NCI-H146 treated with DMSO at 0.1 percent for 48 hours (cell line): ENCODE data around the gene SLC7A7.
"Not testable (repeated sequence)": the region's sequence is repeated elsewhere in the genome, so short reads cannot be mapped to it uniquely, and the experiment has no call there.

Experiments used
- DNase-seq: peaks from one replicate; lab custom pipeline; 2025; ENCODE audit not compliant: unreplicated experiment; lab: John Stamatoyannopoulos, UW

The SLC7A7 gene

DNA sequence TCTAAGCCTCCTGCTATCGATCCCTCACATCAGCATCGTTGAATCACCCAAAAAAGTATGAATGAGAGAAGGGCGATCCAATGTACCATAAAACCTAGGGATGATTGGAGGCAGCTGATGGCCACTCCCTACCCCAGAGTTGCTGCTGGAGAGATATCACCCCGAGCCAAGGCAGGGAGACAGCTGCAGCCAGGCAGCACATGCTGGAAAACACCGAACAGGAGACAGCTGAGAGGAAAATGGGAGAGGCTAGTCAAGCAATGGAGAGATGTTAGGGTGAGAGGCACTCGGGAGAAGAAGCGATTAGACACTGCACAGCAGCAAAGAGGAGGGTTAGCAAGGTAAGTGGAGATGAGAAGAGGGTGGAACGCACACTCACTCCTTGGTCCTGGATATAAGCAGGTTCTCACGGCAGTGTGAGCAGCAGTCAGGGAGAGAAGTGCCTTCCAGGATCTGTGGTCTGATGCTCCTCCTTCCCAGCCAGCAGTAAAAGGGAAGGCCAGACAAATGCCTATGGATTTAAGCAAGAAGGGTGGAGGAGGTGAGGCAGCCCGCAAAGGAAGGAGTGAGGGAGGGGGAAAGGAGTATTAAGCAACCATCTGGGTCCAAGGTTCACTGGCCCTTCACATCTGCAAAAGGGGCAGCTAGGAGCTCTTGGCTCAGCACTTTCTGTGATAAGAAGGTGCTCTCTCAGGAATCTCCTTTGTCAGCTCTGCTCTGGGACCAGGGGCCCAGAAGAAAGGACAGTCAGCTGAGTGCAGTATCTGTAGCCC, at the start of gene SLC7A7:
TSS of gene SLC7A7 (minus strand) at position 495 of the 773 bp plus-strand sequence. CDS start 2,037 bp downstream, outside the sequence.
- DNase-seq, result no peak

DNA sequence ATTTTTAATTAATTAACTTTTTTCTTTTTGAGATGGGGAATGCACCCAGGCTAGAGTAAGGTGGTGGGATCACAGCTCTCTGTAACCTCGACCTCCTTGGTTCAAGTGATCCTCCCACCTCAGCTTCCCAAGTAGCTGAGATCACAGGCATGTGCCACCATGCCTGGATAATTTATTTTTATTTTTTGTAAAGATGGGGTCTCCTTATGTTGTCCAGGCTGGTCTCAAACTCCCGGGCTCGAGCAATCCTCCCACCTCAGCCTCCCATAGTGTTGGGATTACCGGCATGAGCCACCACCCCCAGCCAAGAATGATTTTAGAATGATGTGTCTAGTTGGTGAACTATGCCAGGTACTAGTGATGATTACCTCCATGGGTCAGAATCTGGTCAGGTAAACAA, 49.7 kb upstream of the SLC7A7 start:
- no peak for DNase-seq

DNA sequence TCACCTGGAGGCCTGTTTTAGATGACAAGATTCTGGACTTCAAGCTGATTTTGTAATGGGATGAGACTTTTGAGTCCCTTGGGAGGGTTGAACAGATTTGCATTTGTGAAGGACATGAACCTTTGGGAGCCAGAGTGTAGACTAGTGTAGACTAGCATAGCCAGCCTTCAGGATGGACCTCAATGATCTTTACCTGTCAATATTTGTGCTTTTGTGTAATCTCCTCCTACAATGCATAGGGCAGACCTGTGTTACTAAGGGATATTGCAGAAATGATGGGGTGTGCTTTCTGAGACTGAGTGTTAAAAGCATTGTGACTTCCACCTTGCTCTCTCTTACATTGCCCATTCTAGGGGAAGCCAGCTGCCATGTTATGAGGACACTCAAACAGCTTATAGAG, 46.4 kb upstream of the SLC7A7 start:
- no peak for DNase-seq

DNA sequence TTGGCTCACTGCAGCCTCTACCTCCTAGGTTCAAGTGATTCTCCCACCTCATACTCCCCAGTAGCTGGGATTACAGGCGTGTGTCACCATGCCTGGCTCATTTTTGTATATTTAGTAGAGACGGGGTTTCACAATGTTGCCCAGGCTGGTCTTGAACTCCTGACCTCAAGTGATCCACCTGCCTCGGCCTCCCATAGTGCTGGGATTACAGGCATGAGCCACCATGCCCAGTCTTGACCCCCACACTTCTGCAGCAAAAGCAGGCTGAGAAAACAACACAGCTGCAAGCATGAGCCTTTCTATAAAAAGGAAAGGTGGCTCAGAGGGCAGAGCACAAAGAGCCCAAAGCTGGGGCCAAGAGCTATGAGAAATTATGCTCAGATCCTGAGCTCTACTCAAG, 45.1 kb upstream of the SLC7A7 start:
- DNase-seq, result not testable (repeated sequence)

DNA sequence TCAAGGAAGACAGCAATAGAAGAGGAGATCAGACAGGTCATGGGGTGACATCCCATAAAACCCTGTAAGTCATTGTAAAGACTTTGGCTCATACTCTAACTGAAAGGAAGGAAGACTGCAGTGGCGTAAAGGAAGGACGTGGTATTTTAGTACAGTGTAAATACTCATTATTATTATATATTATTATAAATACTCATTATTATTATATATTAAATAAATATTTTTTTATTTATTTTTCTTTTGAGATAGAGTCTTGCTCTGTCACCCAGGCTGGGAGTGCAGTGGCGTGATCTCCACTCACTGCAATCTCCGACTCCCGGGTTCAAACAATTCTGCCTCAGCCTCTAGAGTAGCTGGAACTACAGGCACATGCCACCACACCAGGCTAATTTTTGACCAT, 41.2 kb upstream of the SLC7A7 start:
- no peak for DNase-seq

DNA sequence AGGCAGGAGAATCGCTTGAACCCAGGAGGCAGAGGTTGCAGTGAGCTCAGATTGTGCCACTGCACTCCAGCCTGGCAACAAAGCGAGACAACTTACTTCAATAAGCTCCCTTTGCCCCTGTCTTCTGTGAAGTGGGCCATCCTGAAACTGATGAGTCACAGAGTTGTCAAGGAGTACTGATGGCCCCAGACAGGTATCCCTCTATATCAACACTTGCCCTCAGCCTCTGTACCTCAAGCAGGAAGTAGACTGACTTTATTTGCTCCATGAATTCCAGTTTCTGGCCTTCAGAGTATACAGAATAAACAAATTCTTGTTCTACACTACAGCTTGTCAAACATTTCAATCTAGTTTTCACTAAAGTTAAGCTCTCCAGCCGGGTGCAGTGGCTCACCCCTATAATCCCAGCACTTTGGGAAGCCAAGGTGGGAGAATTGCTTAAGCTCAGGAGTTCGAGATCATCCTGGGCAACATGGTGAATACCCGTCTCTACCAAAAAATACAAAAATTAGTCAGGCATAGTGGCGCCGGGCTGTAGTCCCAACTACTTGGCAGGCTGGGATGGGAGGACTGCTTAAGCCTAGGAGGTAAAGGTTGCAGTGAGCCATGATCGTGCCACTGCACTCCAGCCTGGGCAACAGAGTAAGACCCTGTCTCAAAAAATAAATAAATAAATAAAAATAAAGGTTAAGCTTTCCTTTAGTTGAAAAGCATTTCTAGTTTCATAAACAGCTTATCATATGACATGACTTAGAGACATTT, 39.9 kb upstream of the SLC7A7 start:
- no peak for DNase-seq

DNA sequence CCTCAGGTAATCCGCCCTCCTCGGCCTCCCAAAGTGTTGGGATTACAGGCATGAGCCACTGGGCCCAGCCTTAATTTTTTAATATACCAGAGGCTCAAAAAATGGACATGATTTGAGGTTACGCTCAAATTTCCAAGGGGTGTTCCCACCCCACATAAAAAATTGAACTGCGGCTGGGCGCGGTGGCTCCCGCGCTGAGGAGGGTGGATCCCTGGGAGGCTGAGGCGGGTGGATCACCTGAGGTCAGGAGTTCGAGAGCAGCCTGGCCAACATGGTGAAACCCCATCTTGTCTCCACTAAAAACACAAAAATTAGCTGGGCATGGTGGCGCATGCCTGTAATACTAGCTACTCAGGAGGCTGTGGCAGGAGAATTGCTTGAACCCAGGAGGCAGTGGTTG, 39.1 kb upstream of the SLC7A7 start:
- not testable (repeated sequence) for DNase-seq

DNA sequence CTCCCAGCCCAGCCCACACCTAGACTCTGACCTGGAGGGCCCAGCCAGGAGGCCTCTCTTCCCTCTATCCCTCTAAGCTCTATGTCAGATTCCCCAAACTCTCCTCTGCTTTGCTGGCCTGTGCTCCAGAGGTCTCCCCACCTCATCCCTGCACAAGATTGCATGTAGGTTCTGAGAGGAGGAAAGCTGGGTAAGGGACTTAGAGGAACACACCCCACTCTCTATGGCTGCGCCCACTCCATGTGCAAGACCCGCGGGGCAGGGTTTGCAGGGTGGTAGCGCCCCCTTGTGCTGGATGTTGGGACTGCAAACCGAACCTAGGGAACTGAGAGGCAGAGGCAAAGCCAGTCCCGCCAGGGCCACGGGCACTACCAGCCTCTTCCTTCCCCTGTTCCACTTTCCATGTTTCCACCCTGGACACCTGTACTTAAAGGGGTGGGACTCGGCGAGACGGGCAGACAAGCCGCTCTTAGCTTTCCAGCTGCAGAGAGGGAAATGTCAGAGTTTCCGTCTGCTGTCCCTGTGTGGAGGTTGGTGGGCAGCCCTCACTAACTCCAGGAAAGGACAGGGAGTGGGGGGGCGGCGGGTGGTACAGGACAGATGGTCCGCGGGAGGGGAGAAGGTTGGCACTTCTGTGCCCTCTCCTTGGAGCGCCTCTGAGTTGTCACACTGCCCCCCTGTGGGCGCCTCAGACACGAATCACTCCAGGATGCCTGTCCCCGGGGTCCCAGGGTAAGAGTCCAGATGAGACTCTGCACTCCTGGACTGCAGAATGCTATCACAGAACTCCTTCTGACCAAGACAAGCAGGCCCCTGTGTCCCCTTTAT, 37.9 kb upstream of the SLC7A7 start:
- DNase-seq, result peak; percentile 39

DNA sequence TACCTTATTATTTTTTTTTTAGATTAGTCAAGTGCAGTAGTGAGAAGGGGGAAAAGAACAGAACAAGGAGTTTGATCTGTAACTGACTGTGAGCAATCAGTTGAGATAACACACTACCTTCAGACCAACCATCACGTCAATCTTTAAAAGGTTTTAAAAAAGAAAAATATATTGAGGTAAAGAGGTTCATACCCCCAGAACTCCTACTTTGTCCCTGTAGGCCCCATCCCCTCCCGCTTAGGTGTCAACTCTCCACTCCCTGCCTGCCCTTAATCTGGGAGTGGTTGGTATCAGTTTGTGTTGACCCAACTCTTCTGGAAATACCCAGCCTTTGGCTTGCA, 37.3 kb upstream of the SLC7A7 start:
- no peak for DNase-seq

DNA sequence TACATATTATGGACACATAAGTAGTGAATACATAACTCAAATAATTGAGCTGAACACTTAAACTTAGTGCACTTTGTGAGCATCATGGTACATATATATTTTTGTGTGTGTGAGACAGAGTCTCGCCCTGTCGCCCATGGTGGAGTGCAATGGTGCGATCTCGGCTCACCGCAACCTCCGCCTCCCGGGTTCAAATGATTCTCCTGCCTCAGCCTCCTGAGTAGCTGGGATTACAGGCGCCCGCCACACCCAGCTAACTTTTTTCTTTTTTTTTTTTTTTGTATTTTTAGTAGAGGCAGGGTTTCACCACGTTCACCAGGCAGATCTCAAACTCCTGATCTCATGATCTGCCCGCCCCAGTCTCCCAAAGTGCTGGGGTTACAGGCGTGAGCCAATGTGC, 36.9 kb upstream of the SLC7A7 start:
- not testable (repeated sequence) for DNase-seq

DNA sequence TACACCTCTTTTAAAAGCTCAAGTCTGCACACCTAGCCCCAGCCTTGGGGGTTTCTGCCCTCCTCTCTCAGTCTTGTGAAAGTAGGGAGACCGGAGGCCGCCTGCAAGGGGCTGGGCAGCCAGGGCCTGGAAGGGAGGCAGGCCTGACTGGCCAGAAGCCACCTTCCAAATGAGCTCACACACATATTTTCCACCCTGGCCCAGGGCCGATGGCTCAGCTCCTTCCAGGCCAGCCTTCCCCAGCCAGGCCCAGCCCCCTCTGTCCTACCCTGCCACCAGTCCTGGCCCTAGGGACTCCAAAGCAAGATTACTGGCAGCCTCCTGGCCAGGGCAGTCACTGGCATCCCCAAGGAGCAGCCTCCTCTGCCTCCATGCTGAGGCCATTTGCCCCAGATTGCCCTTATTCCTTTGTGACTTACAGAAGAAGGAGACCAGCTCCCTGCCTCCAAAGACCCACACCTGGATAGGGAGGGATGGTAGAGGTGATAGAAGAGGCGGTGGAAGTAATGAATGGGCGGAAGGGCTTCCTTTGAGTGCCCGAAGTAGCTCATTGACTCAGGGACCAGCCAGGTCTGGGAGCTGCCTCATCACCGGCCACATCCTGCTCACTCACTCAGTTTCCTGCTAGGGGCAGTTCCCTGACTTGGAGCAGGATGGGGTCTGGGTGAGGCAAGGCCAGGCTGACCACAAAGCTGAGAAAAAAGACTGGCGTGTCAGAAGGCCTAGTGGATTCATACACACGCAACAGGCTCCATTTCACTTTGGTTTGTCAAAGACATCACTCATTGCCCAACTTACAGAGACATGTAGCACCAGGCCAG, 35.9 kb upstream of the SLC7A7 start:
- no peak for DNase-seq

DNA sequence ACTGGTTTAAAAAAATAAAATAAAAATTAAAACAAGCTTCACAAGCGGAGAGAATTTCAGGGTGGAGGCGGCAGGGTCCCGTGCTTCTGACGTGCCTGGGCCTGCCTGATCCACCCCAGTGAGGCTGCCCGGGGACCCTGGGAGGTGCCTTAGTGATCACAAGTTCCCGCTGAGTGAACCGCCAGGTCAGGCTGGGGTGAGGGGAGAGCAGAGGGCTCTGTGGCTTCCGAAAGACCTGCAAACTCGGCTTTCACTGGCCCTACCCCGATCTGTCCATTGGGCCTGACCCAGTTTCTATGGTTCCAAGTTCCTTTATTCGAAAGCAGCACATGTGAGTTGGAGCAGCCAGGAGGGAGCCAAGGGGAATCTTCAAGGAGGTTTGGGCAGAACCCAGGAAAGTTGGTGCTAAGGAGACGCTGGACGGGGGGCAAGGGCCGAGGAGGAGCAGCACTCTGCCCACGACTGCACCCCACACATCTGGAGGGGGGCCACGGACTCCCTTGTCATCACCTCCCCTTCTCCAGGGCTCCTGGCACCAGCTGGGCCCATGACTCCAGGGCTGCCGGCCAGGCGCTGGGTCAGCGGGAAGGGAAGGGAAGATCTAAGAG, 34.1 kb upstream of the SLC7A7 start:
- no peak for DNase-seq

DNA sequence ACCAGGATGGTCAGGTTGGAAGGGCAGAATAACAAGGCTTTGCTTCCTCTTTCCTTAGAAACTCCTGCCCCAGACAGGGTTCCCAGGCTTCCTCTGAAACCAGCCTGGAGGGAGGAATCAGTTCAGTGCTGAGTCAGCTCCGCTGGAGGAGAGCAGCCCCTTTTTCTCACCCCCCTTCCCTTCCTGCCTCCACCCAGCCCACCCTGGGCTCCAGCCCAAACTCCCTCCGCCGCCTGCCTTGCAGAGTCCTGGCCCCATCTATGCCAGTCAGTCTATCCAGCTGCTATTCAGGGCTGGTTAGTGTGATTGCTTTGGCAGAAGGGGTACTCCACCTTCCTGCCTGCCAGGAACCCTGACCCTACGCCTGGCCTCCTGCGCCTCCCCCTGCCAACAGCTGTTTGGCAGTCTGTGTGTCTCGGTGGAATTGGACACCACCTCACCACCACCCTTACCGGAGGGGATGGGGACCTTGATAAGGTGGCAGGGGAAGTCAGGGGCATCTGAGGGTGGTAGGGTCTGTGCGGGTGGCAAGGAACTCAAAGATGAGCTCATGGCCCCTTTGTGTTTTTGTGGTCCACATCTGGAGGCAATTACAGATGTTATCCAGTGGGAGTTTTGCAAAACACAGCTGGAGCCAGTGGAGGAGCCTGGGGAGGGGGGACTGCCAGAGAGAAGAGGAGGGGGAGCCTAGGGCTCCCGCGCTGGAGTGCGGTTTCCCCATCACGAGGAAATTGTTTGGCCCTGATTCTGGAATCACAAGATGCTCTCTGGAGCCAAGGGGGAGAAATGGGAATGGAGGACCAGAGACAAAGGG, 33.3 kb upstream of the SLC7A7 start:
- no peak for DNase-seq

DNA sequence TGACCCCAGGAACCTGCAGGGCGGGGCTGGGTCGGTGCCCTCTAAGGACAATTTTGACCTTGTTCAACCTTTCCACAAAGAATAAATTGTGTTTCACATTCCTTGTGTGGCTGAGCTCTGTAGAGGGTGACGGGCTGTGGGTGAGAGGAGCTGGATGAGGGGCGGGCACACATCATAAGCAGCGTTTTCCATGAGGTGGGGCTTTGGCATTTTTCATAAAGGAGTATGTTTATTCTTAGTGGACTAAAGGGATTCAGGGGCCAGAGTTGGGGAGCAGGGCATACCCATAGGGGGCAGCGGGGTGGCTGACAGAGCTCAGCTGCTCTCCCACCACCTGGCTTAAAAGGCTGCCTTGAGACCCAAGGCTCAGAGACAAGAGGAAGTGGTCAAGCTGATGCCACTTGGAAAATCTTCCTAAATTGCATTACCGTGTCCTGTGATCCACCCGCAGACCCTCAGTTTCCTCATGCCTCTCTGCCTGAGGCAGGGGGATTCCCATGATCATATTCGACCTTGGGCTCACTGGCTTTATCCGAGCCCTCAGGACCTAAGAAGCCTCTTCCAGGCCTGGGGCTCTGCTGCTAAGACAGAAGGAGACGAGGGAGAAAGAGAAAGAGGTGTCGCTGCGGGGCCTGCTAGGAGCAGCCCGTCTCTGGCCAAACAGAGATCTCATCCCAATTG, 32.6 kb upstream of the SLC7A7 start:
- no peak for DNase-seq

DNA sequence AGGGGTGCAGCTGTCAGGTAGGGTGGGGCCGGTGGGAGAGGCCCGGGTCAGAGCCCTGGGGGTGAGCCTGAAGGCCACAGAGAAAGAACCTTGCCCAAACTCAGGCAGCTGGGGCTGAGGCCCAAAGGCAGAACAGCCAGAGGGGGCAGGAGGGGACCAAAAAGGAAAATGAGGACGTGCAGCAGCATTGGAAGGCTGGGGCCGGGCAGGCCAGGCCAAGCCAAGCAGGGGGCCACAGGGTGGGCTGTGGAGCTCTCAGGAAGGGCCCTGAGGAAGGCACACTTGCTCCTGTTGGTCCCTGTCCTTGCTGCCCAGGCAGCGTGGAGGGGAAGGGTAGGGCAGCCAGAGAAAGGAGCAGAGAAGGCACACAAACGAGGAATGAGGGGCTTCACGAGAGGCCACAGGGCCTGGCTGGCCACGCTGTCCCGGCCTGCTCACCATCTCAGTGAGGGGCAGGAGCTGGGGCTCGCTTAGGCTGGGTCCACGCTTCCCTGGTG, 31.6 kb upstream of the SLC7A7 start:
- no peak for DNase-seq

DNA sequence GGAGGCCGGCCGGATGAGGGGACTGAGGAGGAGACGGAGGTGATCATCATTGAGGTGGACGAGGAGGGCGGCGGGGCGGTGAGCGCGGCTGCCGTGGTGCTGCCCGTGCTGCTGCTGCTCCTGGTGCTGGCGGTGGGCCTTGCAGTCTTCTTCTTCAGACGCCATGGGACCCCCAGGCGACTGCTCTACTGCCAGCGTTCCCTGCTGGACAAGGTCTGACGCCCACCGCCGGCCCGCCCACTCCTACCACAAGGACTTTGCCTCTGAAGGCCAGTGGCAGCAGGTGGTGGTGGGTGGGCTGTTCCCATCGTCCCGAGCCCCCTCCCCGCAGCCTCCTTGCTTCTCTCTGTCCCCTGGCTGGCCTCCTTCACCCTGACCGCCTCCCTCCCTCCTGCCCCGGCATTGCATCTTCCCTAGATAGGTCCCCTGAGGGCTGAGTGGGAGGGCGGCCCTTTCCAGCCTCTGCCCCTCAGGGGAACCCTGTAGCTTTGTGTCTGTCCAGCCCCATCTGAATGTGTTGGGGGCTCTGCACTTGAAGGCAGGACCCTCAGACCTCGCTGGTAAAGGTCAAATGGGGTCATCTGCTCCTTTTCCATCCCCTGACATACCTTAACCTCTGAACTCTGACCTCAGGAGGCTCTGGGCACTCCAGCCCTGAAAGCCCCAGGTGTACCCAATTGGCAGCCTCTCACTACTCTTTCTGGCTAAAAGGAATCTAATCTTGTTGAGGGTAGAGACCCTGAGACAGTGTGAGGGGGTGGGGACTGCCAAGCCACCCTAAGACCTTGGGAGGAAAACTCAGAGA, 30.8 kb upstream of the SLC7A7 start:
- DNase-seq, result no peak

DNA sequence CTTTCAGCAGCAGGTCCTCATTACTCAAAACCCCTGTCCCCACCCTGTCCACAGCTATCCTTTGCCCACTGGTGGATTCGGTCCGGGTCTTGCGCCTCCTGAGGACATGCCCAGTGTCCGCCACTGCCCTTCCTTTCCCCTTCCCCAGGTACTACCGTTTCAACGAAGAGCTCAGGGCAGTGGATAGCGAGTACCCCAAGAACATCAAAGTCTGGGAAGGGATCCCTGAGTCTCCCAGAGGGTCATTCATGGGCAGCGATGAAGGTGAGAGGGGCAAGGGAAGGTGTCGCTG, 29.8 kb upstream of the SLC7A7 start:
- DNase-seq, result no peak
